ENCODE measurements around the gene BORCS5.
A peak's percentile ranks its signal among the peaks of the same experiment; 100 is the strongest.

Gene BORCS5

GRCh38 chr12:12366701-12367481 lies 10.0 kb downstream of the BORCS5 start:
- H3K27me3 Mint-ChIP-seq = no peaks in the 10 kb centered on the region
- no peaks in the 10 kb centered on the region for H3K9me3 Mint-ChIP-seq
- no peak overlapping the region for H3K4me3 Mint-ChIP-seq
- H3K27ac Mint-ChIP-seq = no peak overlapping the region
- H3K4me1 Mint-ChIP-seq = peaks cover 10 to 14% of the 10 kb centered on the region in 2 donors
- ATAC-seq (replicated peaks) (no peak), DNase-seq (no peak)
- H3K36me3 Mint-ChIP-seq = peaks cover 16 to 40% of the 10 kb centered on the region in 2 donors

- ATAC-seq (replicated peaks) (no peak), DNase-seq (no peak)
- H3K4me1 Mint-ChIP-seq = peaks cover 10 to 14% of the 10 kb centered on the region in 2 donors
- H3K27ac Mint-ChIP-seq = no peak overlapping the region
- peaks cover 16 to 40% of the 10 kb centered on the region in 2 donors for H3K36me3 Mint-ChIP-seq
- H3K27me3 Mint-ChIP-seq = no peaks in the 10 kb centered on the region
- H3K4me3 Mint-ChIP-seq = no peak overlapping the region
- no peaks in the 10 kb centered on the region for H3K9me3 Mint-ChIP-seq
Observed at GRCh38 chr12:12367482-12367998, 10.7 kb downstream of the BORCS5 start.

- Mint-ChIP-seq H3K36me3 (peaks cover 22 to 37% of the 10 kb centered on the region in 2 donors), H3K4me3 (no peak overlapping the region), H3K27ac (no peak overlapping the region), H3K9me3 (no peaks in the 10 kb centered on the region), H3K4me1 (peaks cover under 1 to 7% of the 10 kb centered on the region in 2 donors), H3K27me3 (no peaks in the 10 kb centered on the region)
- no peak for ATAC-seq (replicated peaks)
- DNase-seq = no peak
Observed at GRCh38 chr12:12372946-12373722, 16.3 kb downstream of the BORCS5 start.

- peaks cover 6 to 18% of the 10 kb centered on the region in 2 donors for H3K4me1 Mint-ChIP-seq
Observed at GRCh38 chr12:12376646-12377448, 20.0 kb downstream of the BORCS5 start.

GRCh38 chr12:12378616-12379015 lies 21.7 kb downstream of the BORCS5 start:
- Mint-ChIP-seq H3K27me3 (no peaks in the 10 kb centered on the region), H3K27ac (no peak overlapping the region), H3K36me3 (peaks cover 22 to 39% of the 10 kb centered on the region in 2 donors), H3K4me3 (no peak overlapping the region), H3K9me3 (no peaks in the 10 kb centered on the region), H3K4me1 (peaks cover 6 to 18% of the 10 kb centered on the region in 2 donors)
- DNase-seq (no peak), ATAC-seq (replicated peaks) (no peak)

More at GRCh38 chr12:12376646-12377448, 20.0 kb downstream of the BORCS5 start:
- no peaks in the 10 kb centered on the region for H3K27me3 Mint-ChIP-seq
- peaks cover 21 to 39% of the 10 kb centered on the region in 2 donors for H3K36me3 Mint-ChIP-seq
- no peaks in the 10 kb centered on the region for H3K9me3 Mint-ChIP-seq
- H3K4me3 Mint-ChIP-seq = no peak overlapping the region
- no peak for DNase-seq
- H3K27ac Mint-ChIP-seq = no peak overlapping the region
- peak; percentile 85 to 92 for ATAC-seq (replicated peaks)

- ATAC-seq (replicated peaks) (peak; percentile 57 to 73), DNase-seq (no peak)
- Mint-ChIP-seq H3K27me3 (no peaks in the 10 kb centered on the region), H3K4me3 (no peak overlapping the region), H3K9me3 (no peaks in the 10 kb centered on the region), H3K36me3 (peaks cover 32 to 48% of the 10 kb centered on the region in 2 donors), H3K4me1 (peaks cover 6 to 18% of the 10 kb centered on the region in 2 donors), H3K27ac (peak overlapping the region; percentile 54)
Observed at GRCh38 chr12:12379831-12380730, 23.2 kb downstream of the BORCS5 start.

GRCh38 chr12:12380949-12381593 lies 24.2 kb downstream of the BORCS5 start:
- peaks cover 32 to 51% of the 10 kb centered on the region in 2 donors for H3K36me3 Mint-ChIP-seq
- peaks cover 6 to 18% of the 10 kb centered on the region in 2 donors for H3K4me1 Mint-ChIP-seq
- DNase-seq (no peak), ATAC-seq (replicated peaks) (no peak)
- no peak overlapping the region for H3K4me3 Mint-ChIP-seq
- H3K9me3 Mint-ChIP-seq = no peaks in the 10 kb centered on the region
- no peaks in the 10 kb centered on the region for H3K27me3 Mint-ChIP-seq
- no peak overlapping the region for H3K27ac Mint-ChIP-seq

GRCh38 chr12:12381982-12382381 lies 25.1 kb downstream of the BORCS5 start:
- Mint-ChIP-seq H3K27ac (no peak overlapping the region), H3K9me3 (no peaks in the 10 kb centered on the region), H3K27me3 (no peaks in the 10 kb centered on the region), H3K4me3 (no peak overlapping the region), H3K36me3 (peaks cover 32 to 51% of the 10 kb centered on the region in 2 donors), H3K4me1 (peaks cover 6 to 18% of the 10 kb centered on the region in 2 donors)
- DNase-seq = no peak
- ATAC-seq (replicated peaks) = no peak

GRCh38 chr12:12384571-12385340 lies 27.9 kb downstream of the BORCS5 start:
- no peaks in the 10 kb centered on the region for H3K27me3 Mint-ChIP-seq
- H3K9me3 Mint-ChIP-seq = no peaks in the 10 kb centered on the region
- no peak overlapping the region for H3K4me3 Mint-ChIP-seq
- DNase-seq (no peak), ATAC-seq (replicated peaks) (no peak)
- H3K36me3 Mint-ChIP-seq = peaks cover 26 to 47% of the 10 kb centered on the region in 2 donors
- peaks cover 8 to 15% of the 10 kb centered on the region in 2 donors for H3K4me1 Mint-ChIP-seq
- H3K27ac Mint-ChIP-seq = peak overlapping the region; percentile 66

- Mint-ChIP-seq H3K36me3 (peaks cover 23 to 42% of the 10 kb centered on the region in 2 donors), H3K4me3 (no peak overlapping the region), H3K4me1 (peaks cover 0 to 3% of the 10 kb centered on the region in 2 donors), H3K27ac (no peak overlapping the region), H3K27me3 (no peaks in the 10 kb centered on the region), H3K9me3 (no peaks in the 10 kb centered on the region)
- ATAC-seq (replicated peaks) (no peak), DNase-seq (no peak)
Observed at GRCh38 chr12:12387501-12387900, 30.6 kb downstream of the BORCS5 start.

GRCh38 chr12:12392413-12392812 lies 35.5 kb downstream of the BORCS5 start:
- ATAC-seq (replicated peaks) (no peak), DNase-seq (no peak)
- peaks cover 5 to 7% of the 10 kb centered on the region in 2 donors for H3K4me1 Mint-ChIP-seq
- no peaks in the 10 kb centered on the region for H3K9me3 Mint-ChIP-seq
- H3K27me3 Mint-ChIP-seq = no peaks in the 10 kb centered on the region
- H3K4me3 Mint-ChIP-seq = no peak overlapping the region
- H3K36me3 Mint-ChIP-seq = peaks cover 16 to 35% of the 10 kb centered on the region in 2 donors
- no peak overlapping the region for H3K27ac Mint-ChIP-seq

GRCh38 chr12:12393171-12393570 lies 36.3 kb downstream of the BORCS5 start:
- peaks cover 19 to 34% of the 10 kb centered on the region in 2 donors for H3K36me3 Mint-ChIP-seq
- DNase-seq = no peak
- H3K9me3 Mint-ChIP-seq = no peaks in the 10 kb centered on the region
- no peak for ATAC-seq (replicated peaks)
- H3K27me3 Mint-ChIP-seq = no peaks in the 10 kb centered on the region
- no peak overlapping the region for H3K27ac Mint-ChIP-seq
- H3K4me1 Mint-ChIP-seq = peaks cover 2 to 7% of the 10 kb centered on the region in 2 donors
- H3K4me3 Mint-ChIP-seq = no peak overlapping the region

Data from stimulated activated naive B cell treated with anti-CD40 and anti-IgM and Interleukin-4, amounts not matched to agents 10 μg/mL and 1 μg/mL and 100 μg/mL, for 72 hours (primary cell).